WTC11 (cell line): ENCODE results near the gene C9orf72. TPM values are rescaled to one million over a fixed set of nuclear protein-coding genes. Genes with fewer than 3 reads are reported as not detected.

Experiments used
- ATAC-seq: fragments of 200-7000 bp; cut with Tn5 transposase; 2 replicates; pipeline ENCODE4 v1.10.0; 2021; ENCODE audit warnings: mild to moderate bottlenecking, moderate library complexity
- CTCF ChIA-PET: fragments of 300-600 bp; sonication (Branson Sonifier 250); formaldehyde crosslinking; loops from one replicate; lab custom pipeline; 2021; ENCODE audit warnings: antibody characterized with exemption; lab: Charles Lee
- POLR2A ChIA-PET: fragments of 350-600 bp; sonication (Branson Sonifier 250); formaldehyde crosslinking; loops from one replicate; lab custom pipeline; 2021; ENCODE audit warnings: antibody characterized with exemption; lab: Charles Lee
- DNase-seq: peaks from one replicate; pipeline ENCODE4 v3.0.0; 2021; ENCODE audit warnings: low spot score
- H3K27ac Mint-ChIP-seq: 2 replicates; pipeline ENCODE4 v1.8.0; 2021; ENCODE audit warnings: mixed read lengths
- H3K27me3 Mint-ChIP-seq: 2 replicates; pipeline ENCODE4 v1.8.0; 2021; ENCODE audit warnings: low read depth, mild to moderate bottlenecking, moderate library complexity, mixed read lengths
- H3K36me3 Mint-ChIP-seq: 2 replicates; pipeline ENCODE4 v1.8.0; 2021; ENCODE audit warnings: mixed read lengths
- H3K4me1 Mint-ChIP-seq: 2 replicates; pipeline ENCODE4 v1.8.0; 2022; ENCODE audit warnings: mixed read lengths
- H3K4me3 Mint-ChIP-seq: 2 replicates; pipeline ENCODE4 v1.8.0; 2021; ENCODE audit warnings: mild to moderate bottlenecking, moderate library complexity, mixed read lengths
- H3K9me3 Mint-ChIP-seq: 2 replicates; pipeline ENCODE4 v1.8.0; 2021; ENCODE audit warnings: mixed read lengths
- FOXJ3 ChIP-seq: sonication (generic); formaldehyde crosslinking; IDR thresholded peaks from 2 replicates; pipeline ENCODE4 v1.9.0; 2021; ENCODE audit warnings: missing genetic modification reagents, mild to moderate bottlenecking, borderline replicate concordance
- SOX15 ChIP-seq: fragments of 250-450 bp; sonication (Bioruptor Pico); IDR thresholded peaks from 2 replicates; pipeline ENCODE4 v1.9.0; 2021; ENCODE audit warnings: mild to moderate bottlenecking
- TP53 ChIP-seq: sonication (generic); formaldehyde crosslinking; IDR thresholded peaks from 2 replicates; pipeline ENCODE4 v1.8.1; 2023; ENCODE audit warnings: mild to moderate bottlenecking, missing genetic modification reagents
- ZNF416 ChIP-seq: fragments of 250-450 bp; sonication (Bioruptor Pico); IDR thresholded peaks from 2 replicates; pipeline ENCODE4 v1.9.0; 2021; ENCODE audit warnings: mild to moderate bottlenecking, inconsistent platforms
- total RNA-seq: library from RNA; stranded (reverse); gene quantifications from 3 replicates; pipeline ENCODE4 v1.2.3, GENCODE V29; 2021
- TF ChIP-seq, protein P1 (sequence below): fragments of 250-450 bp; sonication (Bioruptor Pico); IDR thresholded peaks from 2 replicates; pipeline ENCODE4 v2.1.2; 2022; ENCODE audit warnings: mild to moderate bottlenecking, moderate library complexity
- TF ChIP-seq, protein P2 (sequence below): fragments of 250-450 bp; sonication (Bioruptor Pico); IDR thresholded peaks from 2 replicates; pipeline ENCODE4 v1.9.0; 2021; ENCODE audit warnings: mild to moderate bottlenecking
- TF ChIP-seq, protein P3 (sequence below): sonication (generic); formaldehyde crosslinking; IDR thresholded peaks from 2 replicates; pipeline ENCODE4 v1.8.0; 2022; ENCODE audit warnings: mild to moderate bottlenecking, missing genetic modification reagents
- TF ChIP-seq, protein P4 (sequence below): sonication (generic); formaldehyde crosslinking; IDR thresholded peaks from 2 replicates; pipeline ENCODE4 v1.8.1; 2022; ENCODE audit warnings: low read depth, missing genetic modification reagents, borderline replicate concordance
- TF ChIP-seq, protein P5 (sequence below): sonication (generic); formaldehyde crosslinking; IDR thresholded peaks from 2 replicates; pipeline ENCODE4 v1.8.1; 2022; ENCODE audit warnings: missing genetic modification reagents, borderline replicate concordance
- TF ChIP-seq, protein P6 (sequence below): fragments of 250-450 bp; sonication (Bioruptor Pico); IDR thresholded peaks from 2 replicates; pipeline ENCODE4 v1.9.0; 2021; ENCODE audit warnings: mild to moderate bottlenecking
- TF ChIP-seq, protein P7 (sequence below): sonication (generic); formaldehyde crosslinking; IDR thresholded peaks from 2 replicates; pipeline ENCODE4 v1.8.1; 2023; ENCODE audit warnings: mild to moderate bottlenecking, moderate library complexity, missing genetic modification reagents

Gene C9orf72
- total RNA-seq, 1 experiment from 2014 or later = 21.5 TPM

DNA sequence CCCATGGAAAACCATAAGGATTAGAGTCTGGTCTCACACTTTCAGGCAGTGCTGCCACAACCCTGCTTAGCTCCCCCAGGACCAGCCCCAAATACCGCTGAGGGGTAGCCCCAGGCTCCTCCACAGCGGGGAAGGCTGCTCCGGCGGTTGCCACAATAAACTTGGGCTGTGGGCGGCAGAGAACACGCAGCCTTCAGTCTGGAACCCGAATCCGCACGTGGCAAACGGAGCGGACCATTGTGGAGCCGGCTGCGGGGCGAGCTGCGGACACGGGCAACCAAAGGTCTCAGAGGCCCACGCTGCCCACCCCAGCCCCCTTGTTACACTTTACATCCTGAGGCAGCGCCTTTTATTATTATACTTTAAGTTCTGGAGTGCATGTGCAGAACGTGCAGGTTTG, 37.3 kb upstream of the C9orf72 start:
- ChIA-PET CTCF (no interaction called here), POLR2A (no interaction called here)
- Mint-ChIP-seq H3K9me3 (peaks cover 3% of the 10 kb centered on the region; the same call in 1 of the 2 replicates), H3K36me3 (no peaks in the 10 kb centered on the region), H3K27ac (no peak overlapping the region), H3K4me3 (no peak overlapping the region), H3K4me1 (no peaks in the 10 kb centered on the region), H3K27me3 (peaks cover 11% of the 10 kb centered on the region)
- peak; percentile 46; the same call in 1 of the 2 replicates for ATAC-seq
- TF ChIP-seq, protein P1, sequence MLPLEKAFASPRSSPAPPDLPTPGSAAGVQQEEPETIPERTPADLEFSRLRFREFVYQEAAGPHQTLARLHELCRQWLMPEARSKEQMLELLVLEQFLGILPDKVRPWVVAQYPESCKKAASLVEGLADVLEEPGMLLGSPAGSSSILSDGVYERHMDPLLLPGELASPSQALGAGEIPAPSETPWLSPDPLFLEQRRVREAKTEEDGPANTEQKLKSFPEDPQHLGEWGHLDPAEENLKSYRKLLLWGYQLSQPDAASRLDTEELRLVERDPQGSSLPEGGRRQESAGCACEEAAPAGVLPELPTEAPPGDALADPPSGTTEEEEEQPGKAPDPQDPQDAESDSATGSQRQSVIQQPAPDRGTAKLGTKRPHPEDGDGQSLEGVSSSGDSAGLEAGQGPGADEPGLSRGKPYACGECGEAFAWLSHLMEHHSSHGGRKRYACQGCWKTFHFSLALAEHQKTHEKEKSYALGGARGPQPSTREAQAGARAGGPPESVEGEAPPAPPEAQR (CRISPR knock-in tag) = no peak
- TF ChIP-seq SOX15 (CRISPR knock-in tag) (no peak), ZNF416 (CRISPR knock-in tag) (no peak), TP53 (CRISPR knock-in tag) (no peak)
- TF ChIP-seq, protein P2, sequence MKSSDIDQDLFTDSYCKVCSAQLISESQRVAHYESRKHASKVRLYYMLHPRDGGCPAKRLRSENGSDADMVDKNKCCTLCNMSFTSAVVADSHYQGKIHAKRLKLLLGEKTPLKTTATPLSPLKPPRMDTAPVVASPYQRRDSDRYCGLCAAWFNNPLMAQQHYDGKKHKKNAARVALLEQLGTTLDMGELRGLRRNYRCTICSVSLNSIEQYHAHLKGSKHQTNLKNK = no peak
- TF ChIP-seq, protein P3, sequence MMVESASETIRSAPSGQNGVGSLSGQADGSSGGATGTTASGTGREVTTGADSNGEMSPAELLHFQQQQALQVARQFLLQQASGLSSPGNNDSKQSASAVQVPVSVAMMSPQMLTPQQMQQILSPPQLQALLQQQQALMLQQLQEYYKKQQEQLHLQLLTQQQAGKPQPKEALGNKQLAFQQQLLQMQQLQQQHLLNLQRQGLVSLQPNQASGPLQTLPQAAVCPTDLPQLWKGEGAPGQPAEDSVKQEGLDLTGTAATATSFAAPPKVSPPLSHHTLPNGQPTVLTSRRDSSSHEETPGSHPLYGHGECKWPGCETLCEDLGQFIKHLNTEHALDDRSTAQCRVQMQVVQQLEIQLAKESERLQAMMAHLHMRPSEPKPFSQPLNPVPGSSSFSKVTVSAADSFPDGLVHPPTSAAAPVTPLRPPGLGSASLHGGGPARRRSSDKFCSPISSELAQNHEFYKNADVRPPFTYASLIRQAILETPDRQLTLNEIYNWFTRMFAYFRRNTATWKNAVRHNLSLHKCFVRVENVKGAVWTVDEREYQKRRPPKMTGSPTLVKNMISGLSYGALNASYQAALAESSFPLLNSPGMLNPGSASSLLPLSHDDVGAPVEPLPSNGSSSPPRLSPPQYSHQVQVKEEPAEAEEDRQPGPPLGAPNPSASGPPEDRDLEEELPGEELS (CRISPR knock-in tag) = no peak
- TF ChIP-seq, protein P4, sequence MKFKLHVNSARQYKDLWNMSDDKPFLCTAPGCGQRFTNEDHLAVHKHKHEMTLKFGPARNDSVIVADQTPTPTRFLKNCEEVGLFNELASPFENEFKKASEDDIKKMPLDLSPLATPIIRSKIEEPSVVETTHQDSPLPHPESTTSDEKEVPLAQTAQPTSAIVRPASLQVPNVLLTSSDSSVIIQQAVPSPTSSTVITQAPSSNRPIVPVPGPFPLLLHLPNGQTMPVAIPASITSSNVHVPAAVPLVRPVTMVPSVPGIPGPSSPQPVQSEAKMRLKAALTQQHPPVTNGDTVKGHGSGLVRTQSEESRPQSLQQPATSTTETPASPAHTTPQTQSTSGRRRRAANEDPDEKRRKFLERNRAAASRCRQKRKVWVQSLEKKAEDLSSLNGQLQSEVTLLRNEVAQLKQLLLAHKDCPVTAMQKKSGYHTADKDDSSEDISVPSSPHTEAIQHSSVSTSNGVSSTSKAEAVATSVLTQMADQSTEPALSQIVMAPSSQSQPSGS (CRISPR knock-in tag) = no peak
- TF ChIP-seq, protein P5, sequence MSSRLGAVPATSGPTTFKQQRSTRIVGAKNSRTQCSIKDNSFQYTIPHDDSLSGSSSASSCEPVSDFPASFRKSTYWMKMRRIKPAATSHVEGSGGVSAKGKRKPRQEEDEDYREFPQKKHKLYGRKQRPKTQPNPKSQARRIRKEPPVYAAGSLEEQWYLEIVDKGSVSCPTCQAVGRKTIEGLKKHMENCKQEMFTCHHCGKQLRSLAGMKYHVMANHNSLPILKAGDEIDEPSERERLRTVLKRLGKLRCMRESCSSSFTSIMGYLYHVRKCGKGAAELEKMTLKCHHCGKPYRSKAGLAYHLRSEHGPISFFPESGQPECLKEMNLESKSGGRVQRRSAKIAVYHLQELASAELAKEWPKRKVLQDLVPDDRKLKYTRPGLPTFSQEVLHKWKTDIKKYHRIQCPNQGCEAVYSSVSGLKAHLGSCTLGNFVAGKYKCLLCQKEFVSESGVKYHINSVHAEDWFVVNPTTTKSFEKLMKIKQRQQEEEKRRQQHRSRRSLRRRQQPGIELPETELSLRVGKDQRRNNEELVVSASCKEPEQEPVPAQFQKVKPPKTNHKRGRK (CRISPR knock-in tag) = no peak
- no peak for DNase-seq

DNA sequence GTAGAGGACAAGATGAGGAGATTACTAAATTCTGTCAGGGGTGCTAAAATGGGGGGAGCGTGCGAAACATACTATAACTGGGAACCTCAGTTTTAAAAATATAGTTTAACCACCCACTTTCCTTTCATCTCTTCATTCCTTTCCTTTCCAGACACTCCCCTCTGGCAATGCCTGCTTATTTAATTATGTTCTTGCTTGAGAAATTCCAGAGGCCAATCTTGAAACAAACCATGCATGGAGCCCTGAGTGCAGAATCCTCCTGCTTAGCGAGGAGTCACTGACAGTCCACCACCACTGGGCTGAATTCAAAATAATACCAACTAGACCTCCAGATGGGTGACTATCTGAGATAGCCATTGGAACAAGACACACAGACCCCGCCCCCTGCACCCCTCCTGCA, 29.7 kb upstream of the C9orf72 start:
- H3K4me1 Mint-ChIP-seq = peaks cover 15% of the 10 kb centered on the region
- TF ChIP-seq, protein P6, sequence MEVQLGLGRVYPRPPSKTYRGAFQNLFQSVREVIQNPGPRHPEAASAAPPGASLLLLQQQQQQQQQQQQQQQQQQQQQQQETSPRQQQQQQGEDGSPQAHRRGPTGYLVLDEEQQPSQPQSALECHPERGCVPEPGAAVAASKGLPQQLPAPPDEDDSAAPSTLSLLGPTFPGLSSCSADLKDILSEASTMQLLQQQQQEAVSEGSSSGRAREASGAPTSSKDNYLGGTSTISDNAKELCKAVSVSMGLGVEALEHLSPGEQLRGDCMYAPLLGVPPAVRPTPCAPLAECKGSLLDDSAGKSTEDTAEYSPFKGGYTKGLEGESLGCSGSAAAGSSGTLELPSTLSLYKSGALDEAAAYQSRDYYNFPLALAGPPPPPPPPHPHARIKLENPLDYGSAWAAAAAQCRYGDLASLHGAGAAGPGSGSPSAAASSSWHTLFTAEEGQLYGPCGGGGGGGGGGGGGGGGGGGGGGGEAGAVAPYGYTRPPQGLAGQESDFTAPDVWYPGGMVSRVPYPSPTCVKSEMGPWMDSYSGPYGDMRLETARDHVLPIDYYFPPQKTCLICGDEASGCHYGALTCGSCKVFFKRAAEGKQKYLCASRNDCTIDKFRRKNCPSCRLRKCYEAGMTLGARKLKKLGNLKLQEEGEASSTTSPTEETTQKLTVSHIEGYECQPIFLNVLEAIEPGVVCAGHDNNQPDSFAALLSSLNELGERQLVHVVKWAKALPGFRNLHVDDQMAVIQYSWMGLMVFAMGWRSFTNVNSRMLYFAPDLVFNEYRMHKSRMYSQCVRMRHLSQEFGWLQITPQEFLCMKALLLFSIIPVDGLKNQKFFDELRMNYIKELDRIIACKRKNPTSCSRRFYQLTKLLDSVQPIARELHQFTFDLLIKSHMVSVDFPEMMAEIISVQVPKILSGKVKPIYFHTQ (CRISPR knock-in tag) = no peak
- TF ChIP-seq FOXJ3 = no peak
- TF ChIP-seq, protein P7, sequence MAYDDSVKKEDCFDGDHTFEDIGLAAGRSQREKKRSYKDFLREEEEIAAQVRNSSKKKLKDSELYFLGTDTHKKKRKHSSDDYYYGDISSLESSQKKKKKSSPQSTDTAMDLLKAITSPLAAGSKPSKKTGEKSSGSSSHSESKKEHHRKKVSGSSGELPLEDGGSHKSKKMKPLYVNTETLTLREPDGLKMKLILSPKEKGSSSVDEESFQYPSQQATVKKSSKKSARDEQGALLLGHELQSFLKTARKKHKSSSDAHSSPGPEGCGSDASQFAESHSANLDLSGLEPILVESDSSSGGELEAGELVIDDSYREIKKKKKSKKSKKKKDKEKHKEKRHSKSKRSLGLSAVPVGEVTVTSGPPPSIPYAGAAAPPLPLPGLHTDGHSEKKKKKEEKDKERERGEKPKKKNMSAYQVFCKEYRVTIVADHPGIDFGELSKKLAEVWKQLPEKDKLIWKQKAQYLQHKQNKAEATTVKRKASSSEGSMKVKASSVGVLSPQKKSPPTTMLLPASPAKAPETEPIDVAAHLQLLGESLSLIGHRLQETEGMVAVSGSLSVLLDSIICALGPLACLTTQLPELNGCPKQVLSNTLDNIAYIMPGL (CRISPR knock-in tag) = no peak
- no peak overlapping the region for H3K27ac Mint-ChIP-seq
- ChIA-PET POLR2A (no interaction called here), CTCF (no interaction called here)
- H3K9me3 Mint-ChIP-seq = peaks cover 3% of the 10 kb centered on the region; the same call in 1 of the 2 replicates
- no peak overlapping the region for H3K4me3 Mint-ChIP-seq
- ATAC-seq = no peak; the same call in 1 of the 2 replicates
- H3K27me3 Mint-ChIP-seq = no peaks in the 10 kb centered on the region
- no peaks in the 10 kb centered on the region for H3K36me3 Mint-ChIP-seq
- DNase-seq = no peak
